HG03520 (cell line): ENCODE measurements around the gene MEGF6.
"Not testable (repeated sequence)": the region's sequence is repeated elsewhere in the genome, so short reads cannot be mapped to it uniquely, and the experiment has no call there.

Experiments
- ATAC-seq: cut with Tn5 transposase; IDR thresholded peaks from one replicate; pipeline ENCODE4 v1.9.1; 2021; ENCODE audit warnings: mild to moderate bottlenecking, moderate library complexity; ENCODE audit not compliant: unreplicated experiment

The MEGF6 gene

GRCh38 chr1:3630161-3630611, 18.9 kb upstream of the MEGF6 start:
- ATAC-seq, result no peak

- ATAC-seq, result no peak
These were observed 18.4 kb upstream of the MEGF6 start for GRCh38 chr1:3629561-3630160.

- no peak for ATAC-seq
These were observed 17.1 kb upstream of the MEGF6 start for GRCh38 chr1:3628445-3628844.

GRCh38 chr1:3627515-3628253, 16.4 kb upstream of the MEGF6 start:
- no peak for ATAC-seq

GRCh38 chr1:3626025-3626424, 14.7 kb upstream of the MEGF6 start:
- ATAC-seq, result no peak

- ATAC-seq, result no peak
These were observed 14.0 kb upstream of the MEGF6 start for GRCh38 chr1:3625151-3625907.

- peak; percentile 94 for ATAC-seq
These were observed 13.2 kb upstream of the MEGF6 start, which contains the start of gene TPRG1L for GRCh38 chr1:3624200-3625136. TPRG1L (plus strand) TSS chr1:3625015; CDS start chr1:3625073, 58 bp downstream.

GRCh38 chr1:3623441-3624199, 12.3 kb upstream of the MEGF6 start:
- no peak for ATAC-seq

GRCh38 chr1:3622102-3622501, 10.8 kb upstream of the MEGF6 start:
- not testable (repeated sequence) for ATAC-seq

GRCh38 chr1:3621151-3621671, 9.9 kb upstream of the MEGF6 start:
- not testable (repeated sequence) for ATAC-seq

- ATAC-seq, result no peak
These were observed 9.4 kb upstream of the MEGF6 start for GRCh38 chr1:3620708-3621107.

- ATAC-seq, result peak; percentile 55
These were observed 7.8 kb upstream of the MEGF6 start for GRCh38 chr1:3618881-3619671.

GRCh38 chr1:3618531-3618880, 7.2 kb upstream of the MEGF6 start:
- ATAC-seq, result no peak

- no peak for ATAC-seq
These were observed 6.6 kb upstream of the MEGF6 start for GRCh38 chr1:3617806-3618345.

- no peak for ATAC-seq
These were observed 5.6 kb upstream of the MEGF6 start for GRCh38 chr1:3616861-3617260.

- ATAC-seq, result no peak
These were observed 3.7 kb upstream of the MEGF6 start for GRCh38 chr1:3614755-3615742.

GRCh38 chr1:3612123-3612522, 815 bp upstream of the MEGF6 start:
- no peak for ATAC-seq
